Smooth muscle cell (in vitro differentiated cells): Measurements from ENCODE around the gene GAB2. TPM values are rescaled to one million over a fixed set of nuclear protein-coding genes. Genes with fewer than 3 reads are reported as not detected.

Source experiments
- DNase-seq: peaks from one replicate; lab custom pipeline; 2025; ENCODE audit not compliant: unreplicated experiment; lab: John Stamatoyannopoulos, UW
- H2AFZ ChIP-seq: fragments of 200-600 bp; sonication (generic); 2 replicates; pipeline ENCODE4 v1.6.0; 2016; ENCODE audit warnings: antibody characterized with exemption, low read depth, mild to moderate bottlenecking
- H3F3A ChIP-seq: fragments of 200-600 bp; sonication (generic); 2 replicates; pipeline ENCODE4 v1.6.0; 2017; ENCODE audit warnings: antibody characterized with exemption, low read depth
- H3K27ac ChIP-seq: fragments of 200-600 bp; sonication (generic); 2 replicates; pipeline ENCODE4 v1.5.1; 2016; ENCODE audit warnings: low read depth, mild to moderate bottlenecking
- H3K27me3 ChIP-seq: fragments of 200-600 bp; sonication (generic); 2 replicates; pipeline ENCODE4 v1.6.1; 2016; ENCODE audit warnings: low read depth, mild to moderate bottlenecking
- H3K36me3 ChIP-seq: fragments of 200-600 bp; sonication (generic); 2 replicates; pipeline ENCODE4 v1.5.1; 2016; ENCODE audit warnings: low read depth
- H3K4me1 ChIP-seq: fragments of 200-600 bp; sonication (generic); 2 replicates; pipeline ENCODE4 v1.5.1; 2016; ENCODE audit warnings: low read depth
- H3K4me2 ChIP-seq: fragments of 200-600 bp; sonication (generic); 2 replicates; pipeline ENCODE4 v1.6.0; 2016; ENCODE audit warnings: mild to moderate bottlenecking
- H3K4me3 ChIP-seq: fragments of 200-600 bp; sonication (generic); 2 replicates; pipeline ENCODE4 v1.5.1; 2016; ENCODE audit warnings: mild to moderate bottlenecking
- H3K79me2 ChIP-seq: fragments of 200-600 bp; sonication (generic); 2 replicates; pipeline ENCODE4 v1.6.0; 2016; ENCODE audit warnings: low read depth, mild to moderate bottlenecking
- H3K9ac ChIP-seq: fragments of 200-600 bp; sonication (generic); 2 replicates; pipeline ENCODE4 v1.6.0; 2016; ENCODE audit warnings: low read depth
- H3K9me3 ChIP-seq: fragments of 200-600 bp; sonication (generic); replicated peaks from 2 replicates; pipeline ENCODE4 v1.5.1; 2016; ENCODE audit warnings: low read depth
- H4K20me1 ChIP-seq: fragments of 200-600 bp; sonication (generic); 2 replicates; pipeline ENCODE4 v1.6.0; 2016; ENCODE audit warnings: low read depth
- CTCF ChIP-seq: fragments of 200-600 bp; sonication (generic); IDR thresholded peaks from 2 replicates; pipeline ENCODE4 v1.5.1; 2017; ENCODE audit warnings: borderline replicate concordance, mild to moderate bottlenecking, antibody characterized with exemption; ENCODE audit not compliant: insufficient read depth, poor library complexity, severe bottlenecking
- WGBS: methylation state at CpG from one replicate; pipeline ENCODE4 v1.1.7; 2016; ENCODE audit warnings: low lambda C conversion rate; 5-methylcytosine and 5-hydroxymethylcytosine counted together
- polyA plus RNA-seq: library from polyadenylated mRNA; unstranded; fragments of >200 nt; fragmentation: Nextera tagmentation; extraction: Ambion mirVana; gene quantifications from 2 replicates; pipeline ENCODE4 v1.2.1, GENCODE V29; 2016
- total RNA-seq: library from RNA; depleted of rRNA; stranded (reverse); fragments of >200 nt; gene quantifications from 2 replicates; pipeline ENCODE4 v1.2.3, GENCODE V29; 2014

Gene GAB2
- total and polyA plus RNA-seq, 2 experiments from 2014 or later: 4.2 to 9.7 TPM

- H3K79me2 ChIP-seq: peaks cover 91% of the 10 kb centered on the region
- no peaks in the 10 kb centered on the region for H3K36me3 ChIP-seq
- whole genome bisulfite sequencing: 92% methylated on average over 6 of the region's 6 CpGs
- H3K27ac ChIP-seq: no peak overlapping the region
- no peak for DNase-seq
- H3F3A ChIP-seq: no peaks in the 10 kb centered on the region
- no peak overlapping the region for H3K4me2 ChIP-seq
- no peak overlapping the region for H3K9ac ChIP-seq
- no peak for TF ChIP-seq CTCF
- H3K27me3 ChIP-seq: no peaks in the 10 kb centered on the region
- peaks cover 7% of the 10 kb centered on the region for H4K20me1 ChIP-seq
- H3K9me3 ChIP-seq: no peaks in the 10 kb centered on the region
- no peak overlapping the region for H2AFZ ChIP-seq
- H3K4me3 ChIP-seq: no peak overlapping the region
- peaks cover 6% of the 10 kb centered on the region for H3K4me1 ChIP-seq
These were observed 107.1 kb downstream of the GAB2 start for GRCh38 chr11:78310500-78310909.

GRCh38 chr11:78304201-78304600 lies 113.4 kb downstream of the GAB2 start:
- no peak overlapping the region for H2AFZ ChIP-seq
- H3K4me2 ChIP-seq: no peak overlapping the region
- no peaks in the 10 kb centered on the region for H3K36me3 ChIP-seq
- H3K27me3 ChIP-seq: no peaks in the 10 kb centered on the region
- H3K4me1 ChIP-seq: peaks cover 16% of the 10 kb centered on the region
- H3K79me2 ChIP-seq: peaks cover 95% of the 10 kb centered on the region
- DNase-seq: no peak
- H4K20me1 ChIP-seq: no peaks in the 10 kb centered on the region
- no peak overlapping the region for H3K4me3 ChIP-seq
- no peaks in the 10 kb centered on the region for H3F3A ChIP-seq
- no peaks in the 10 kb centered on the region for H3K9me3 ChIP-seq
- TF ChIP-seq CTCF: no peak
- no peak overlapping the region for H3K9ac ChIP-seq
- WGBS: 88% methylated on average over 2 of the region's 2 CpGs
- H3K27ac ChIP-seq: no peak overlapping the region

GRCh38 chr11:78300108-78300839 lies 117.3 kb downstream of the GAB2 start:
- Histone ChIP-seq H3K27ac (no peak overlapping the region), H3K9me3 (no peaks in the 10 kb centered on the region), H4K20me1 (no peaks in the 10 kb centered on the region), H2AFZ (no peak overlapping the region), H3K27me3 (no peaks in the 10 kb centered on the region), H3K4me3 (no peak overlapping the region), H3K4me1 (peaks cover 43% of the 10 kb centered on the region), H3K79me2 (peaks cover 73% of the 10 kb centered on the region), H3F3A (peaks cover 7% of the 10 kb centered on the region), H3K9ac (no peak overlapping the region), H3K4me2 (no peak overlapping the region), H3K36me3 (no peaks in the 10 kb centered on the region)
- no peak for TF ChIP-seq CTCF
- 94% methylated on average over 5 of the region's 5 CpGs for WGBS
- DNase-seq: no peak
